Right lobe of liver (tissue), 6 donors: ENCODE measurements around the gene SPTBN5. TPM values are rescaled to one million over a fixed set of nuclear protein-coding genes. Genes with fewer than 3 reads are reported as not detected.

Source experiments
- ATAC-seq, 4 donors: fragments of 200-7000 bp; cut with Tn5 transposase; one replicate each; pipeline ENCODE4 v1.9.1; 2020; ENCODE audit warnings: mild to moderate bottlenecking in 4 of 4, moderate library complexity in 4 of 4
- DNase-seq, 3 donors: peaks; one replicate each; pipeline ENCODE4 v3.0.0-alpha.2; 2020
- H3K27ac ChIP-seq, 3 donors: fragments of 200-600 bp; one replicate each; pipeline ENCODE4 v1.8.0; 2022
- H3K27me3 ChIP-seq, 2 donors: fragments of 200-600 bp; one replicate each; pipeline ENCODE4 v1.8.0; 2022
- H3K36me3 ChIP-seq, 4 donors: fragments of 200-600 bp; sonication (generic) in 1 of 4; one replicate each; pipeline versions ENCODE4 v1.5.1 to v1.8.0; 2017 to 2022; ENCODE audit warnings: control low read depth in 1 of 4
- H3K4me1 ChIP-seq, 4 donors: fragments of 200-600 bp; sonication (generic) in 1 of 4; one replicate each; pipeline versions ENCODE4 v1.5.1 to v1.8.0; 2017 to 2022; ENCODE audit warnings: control low read depth in 1 of 4
- H3K4me3 ChIP-seq, 3 donors: fragments of 200-600 bp; one replicate each; pipeline ENCODE4 v1.8.0; 2022
- H3K9me3 ChIP-seq, 4 donors: fragments of 200-600 bp; sonication (generic) in 1 of 4; one replicate each; pipeline versions ENCODE4 v1.5.1 to v1.8.0; 2017 to 2022; ENCODE audit warnings: control low read depth in 1 of 4
- POLR2A ChIP-seq: fragments of 450-650 bp; IDR thresholded peaks from one replicate; pipeline ENCODE4 v1.6.1; 2017; ENCODE audit warnings: antibody characterized with exemption, mild to moderate bottlenecking
- WGBS: methylation state at CpG from one replicate; pipeline ENCODE4 v1.1.6; 2018; ENCODE audit warnings: low coverage, low lambda C conversion rate; ENCODE audit not compliant: insufficient coverage; ENCODE audit errors: missing lambda C conversion rate; 5-methylcytosine and 5-hydroxymethylcytosine counted together
- intact Hi-C, 2 donors: fragments of 100-400 bp; cut with DNase I; formaldehyde crosslinking; loops; one replicate each; pipeline versions ENCODE4 v1.11.2 to v1.14.1; 2022
- total RNA-seq, 6 experiments: library from RNA; depleted of rRNA in 2 of 6; stranded (reverse); fragments of >200 nt in 2 of 6; fragmentation: NEBNext Ultra II Directional in 3 of 6; extraction: Animal tissue kit (Norgen Biotek cat#: 25700) in 3 of 6; gene quantifications; one replicate each; pipeline versions ENCODE4 v1.1.0 to v1.2.4, GENCODE V29; 2016 to 2023
- TF ChIP-seq, protein P1 (sequence below), 4 donors: fragments of 200-600 bp in 3 of 4; fragments of 450-650 bp in 1 of 4; IDR thresholded peaks; one replicate each; pipeline versions ENCODE4 v1.5.1 to v1.8.0; 2016 to 2022; ENCODE audit warnings: antibody characterized with exemption in 4 of 4, mild to moderate bottlenecking in 2 of 4
- donor health status: DM: no; HTN: yes; CAD: no.
- donor health status: DM: no; HTN: no; CAD: no.
- donor health status: DM: no; HTN: no; CAD: no.
- donor health status: DM: no; HTN: yes; CAD: no.
- donor health status: DM: no; HTN: yes; CAD: no.

The SPTBN5 gene
- total RNA-seq, 6 experiments from 2014 or later: 0.06 to 3.2 (median 0.81) TPM

DNA sequence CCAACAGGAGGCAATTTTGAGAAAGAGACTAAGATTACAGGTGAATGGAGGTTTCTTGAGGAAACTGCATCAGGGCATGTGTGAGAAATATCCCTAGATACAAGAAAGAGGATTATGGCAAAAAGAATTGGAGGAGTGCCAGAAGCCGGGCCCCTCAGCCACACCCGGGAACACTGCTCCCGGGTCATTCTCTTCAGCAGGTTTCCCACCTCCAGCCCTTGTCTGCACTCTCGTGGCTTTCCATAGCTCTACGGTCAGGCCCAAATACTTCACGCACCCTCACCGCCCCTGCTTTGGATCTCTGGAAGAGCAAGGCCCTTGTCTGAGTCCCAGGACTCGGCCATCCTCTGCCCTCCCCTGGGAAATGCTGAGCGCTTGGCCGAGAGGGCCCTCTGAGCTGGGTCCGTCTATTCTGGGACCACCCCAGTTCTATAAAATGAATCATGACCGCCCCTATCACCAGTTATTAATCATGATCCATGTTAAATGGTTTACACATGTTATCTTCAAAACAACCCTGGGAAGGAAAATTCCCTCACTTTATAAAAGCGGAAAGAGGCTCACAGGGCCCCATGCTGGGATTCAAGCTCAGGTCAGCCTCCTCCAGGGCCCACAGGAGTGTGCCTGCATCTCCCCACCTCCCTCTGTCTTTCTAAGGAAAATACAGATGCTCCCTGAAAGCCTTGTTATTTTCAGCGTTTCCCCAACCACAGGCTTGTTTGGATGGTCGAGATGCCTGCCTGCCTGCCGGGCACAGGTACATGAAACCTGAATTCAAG is 38.8 kb upstream of the SPTBN5 start:
- 83% methylated on average over 13 of the region's 16 CpGs for WGBS
- Histone ChIP-seq H3K4me1 (peaks cover 0 to 37% (median 12%) of the 10 kb centered on the region in 4 donors), H3K4me3 (no peak overlapping the region), H3K9me3 (no peaks in the 10 kb centered on the region), H3K27ac (no peak overlapping the region), H3K27me3 (no peaks in the 10 kb centered on the region), H3K36me3 (no peaks in the 10 kb centered on the region)
- no peak for ATAC-seq
- intact Hi-C loops: no loop called here
- DNase-seq: no peak
- TF ChIP-seq, protein P1, sequence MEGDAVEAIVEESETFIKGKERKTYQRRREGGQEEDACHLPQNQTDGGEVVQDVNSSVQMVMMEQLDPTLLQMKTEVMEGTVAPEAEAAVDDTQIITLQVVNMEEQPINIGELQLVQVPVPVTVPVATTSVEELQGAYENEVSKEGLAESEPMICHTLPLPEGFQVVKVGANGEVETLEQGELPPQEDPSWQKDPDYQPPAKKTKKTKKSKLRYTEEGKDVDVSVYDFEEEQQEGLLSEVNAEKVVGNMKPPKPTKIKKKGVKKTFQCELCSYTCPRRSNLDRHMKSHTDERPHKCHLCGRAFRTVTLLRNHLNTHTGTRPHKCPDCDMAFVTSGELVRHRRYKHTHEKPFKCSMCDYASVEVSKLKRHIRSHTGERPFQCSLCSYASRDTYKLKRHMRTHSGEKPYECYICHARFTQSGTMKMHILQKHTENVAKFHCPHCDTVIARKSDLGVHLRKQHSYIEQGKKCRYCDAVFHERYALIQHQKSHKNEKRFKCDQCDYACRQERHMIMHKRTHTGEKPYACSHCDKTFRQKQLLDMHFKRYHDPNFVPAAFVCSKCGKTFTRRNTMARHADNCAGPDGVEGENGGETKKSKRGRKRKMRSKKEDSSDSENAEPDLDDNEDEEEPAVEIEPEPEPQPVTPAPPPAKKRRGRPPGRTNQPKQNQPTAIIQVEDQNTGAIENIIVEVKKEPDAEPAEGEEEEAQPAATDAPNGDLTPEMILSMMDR (IDR thresholded peaks at IDR 0.05): no peak
- TF ChIP-seq POLR2A: no peak

DNA sequence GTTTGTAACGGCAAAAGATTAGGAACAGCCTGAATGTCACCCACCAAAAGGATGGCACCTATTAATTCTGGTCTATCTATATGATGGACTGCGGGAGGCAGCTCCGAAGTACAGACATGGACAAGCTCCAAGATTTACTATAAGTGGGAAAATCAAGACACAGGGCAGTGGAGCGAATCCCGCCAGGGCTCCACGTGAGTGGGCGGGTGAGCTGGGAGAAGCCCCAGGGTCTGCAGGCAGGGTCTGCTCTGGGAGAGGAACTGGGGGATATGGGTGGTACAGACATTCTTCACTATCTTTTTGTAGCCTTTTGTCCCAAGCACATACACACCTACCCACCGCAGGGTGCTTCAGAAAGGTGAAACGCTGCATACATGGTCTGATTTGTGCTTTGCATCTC is 38.2 kb upstream of the SPTBN5 start:
- DNase-seq: no peak
- Histone ChIP-seq H3K27ac (no peak overlapping the region), H3K4me1 (peaks cover 0 to 42% (median 14%) of the 10 kb centered on the region in 4 donors), H3K27me3 (no peaks in the 10 kb centered on the region), H3K36me3 (no peaks in the 10 kb centered on the region), H3K9me3 (no peaks in the 10 kb centered on the region), H3K4me3 (no peak overlapping the region)
- intact Hi-C loops: no loop called here
- ATAC-seq: no peak
- WGBS: 98% methylated on average over 7 of the region's 9 CpGs
- no peak for TF ChIP-seq POLR2A
- TF ChIP-seq, protein P1 (IDR thresholded peaks at IDR 0.05): no peak

GRCh38 chr15:41930867-41931222 is 37.0 kb upstream of the SPTBN5 start:
- H3K9me3 ChIP-seq: no peaks in the 10 kb centered on the region
- H3K27ac ChIP-seq: peak overlapping the region in 1 of 3 donors; percentile 31
- no peak for TF ChIP-seq POLR2A
- TF ChIP-seq, protein P1 (IDR thresholded peaks at IDR 0.05): no peak
- no peak for ATAC-seq
- WGBS: 88% methylated on average over 2 of the region's 2 CpGs
- peaks cover 0 to 55% (median 22%) of the 10 kb centered on the region in 4 donors for H3K4me1 ChIP-seq
- H3K27me3 ChIP-seq: no peaks in the 10 kb centered on the region
- intact Hi-C loops: no loop called here
- H3K36me3 ChIP-seq: no peaks in the 10 kb centered on the region
- DNase-seq: no peak
- H3K4me3 ChIP-seq: no peak overlapping the region

GRCh38 chr15:41930221-41930866 is 36.5 kb upstream of the SPTBN5 start:
- 41% methylated on average over 8 of the region's 8 CpGs for WGBS
- Histone ChIP-seq H3K27me3 (no peaks in the 10 kb centered on the region), H3K4me1 (peaks cover 0 to 55% (median 22%) of the 10 kb centered on the region in 4 donors), H3K4me3 (no peak overlapping the region), H3K9me3 (no peaks in the 10 kb centered on the region), H3K27ac (peak overlapping the region in 2 of 3 donors; percentile 5 to 31), H3K36me3 (no peaks in the 10 kb centered on the region)
- peak; percentile 8 to 38 (median 20) for ATAC-seq
- no peak for DNase-seq
- intact Hi-C loops: no loop called here
- TF ChIP-seq, protein P1 (IDR thresholded peaks at IDR 0.05): peak in 2 of 4 donors; percentile 23 to 24
- no peak for TF ChIP-seq POLR2A
